Measurements from ENCODE around the gene L3MBTL1. TPM values are rescaled to one million over a fixed set of nuclear protein-coding genes. Genes with fewer than 3 reads are reported as not detected.

L3MBTL1 gene
- polyA plus RNA-seq, 3 donors: 11.5 to 12.6 (median 11.6) TPM

DNA sequence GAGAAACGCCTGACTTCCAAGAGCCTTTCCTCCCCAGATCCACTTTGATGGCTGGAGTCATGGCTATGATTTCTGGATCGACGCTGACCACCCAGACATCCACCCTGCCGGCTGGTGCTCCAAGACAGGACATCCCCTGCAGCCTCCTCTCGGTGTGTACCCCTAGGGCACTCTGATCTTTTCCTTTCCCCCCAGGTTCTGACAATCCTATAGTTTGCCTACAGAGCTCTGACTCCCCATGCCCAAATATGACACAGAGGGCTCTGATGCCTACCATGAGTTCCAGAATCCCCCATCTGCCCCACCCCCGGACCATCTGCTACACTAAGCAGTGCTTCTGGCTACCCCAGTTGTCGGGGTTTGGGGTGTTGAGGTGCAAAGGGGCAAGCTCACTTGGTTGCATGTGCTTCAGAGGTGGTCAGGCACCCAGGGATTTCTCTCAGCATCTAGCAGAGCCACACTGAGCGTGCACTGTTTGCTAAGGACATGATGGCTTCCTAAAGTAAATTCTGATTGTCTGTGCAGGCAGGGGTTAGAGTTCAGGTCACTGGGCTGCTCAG, 27.4 kb downstream of the L3MBTL1 start:
- no peak for DNase-seq (ENCODE audit: low read depth in 3 of 3, low spot score in 2 of 3)

GRCh38 chr20:43535370-43536004, 28.0 kb downstream of the L3MBTL1 start:
- DNase-seq (ENCODE audit: low read depth in 3 of 3, low spot score in 2 of 3): no peak

DNA sequence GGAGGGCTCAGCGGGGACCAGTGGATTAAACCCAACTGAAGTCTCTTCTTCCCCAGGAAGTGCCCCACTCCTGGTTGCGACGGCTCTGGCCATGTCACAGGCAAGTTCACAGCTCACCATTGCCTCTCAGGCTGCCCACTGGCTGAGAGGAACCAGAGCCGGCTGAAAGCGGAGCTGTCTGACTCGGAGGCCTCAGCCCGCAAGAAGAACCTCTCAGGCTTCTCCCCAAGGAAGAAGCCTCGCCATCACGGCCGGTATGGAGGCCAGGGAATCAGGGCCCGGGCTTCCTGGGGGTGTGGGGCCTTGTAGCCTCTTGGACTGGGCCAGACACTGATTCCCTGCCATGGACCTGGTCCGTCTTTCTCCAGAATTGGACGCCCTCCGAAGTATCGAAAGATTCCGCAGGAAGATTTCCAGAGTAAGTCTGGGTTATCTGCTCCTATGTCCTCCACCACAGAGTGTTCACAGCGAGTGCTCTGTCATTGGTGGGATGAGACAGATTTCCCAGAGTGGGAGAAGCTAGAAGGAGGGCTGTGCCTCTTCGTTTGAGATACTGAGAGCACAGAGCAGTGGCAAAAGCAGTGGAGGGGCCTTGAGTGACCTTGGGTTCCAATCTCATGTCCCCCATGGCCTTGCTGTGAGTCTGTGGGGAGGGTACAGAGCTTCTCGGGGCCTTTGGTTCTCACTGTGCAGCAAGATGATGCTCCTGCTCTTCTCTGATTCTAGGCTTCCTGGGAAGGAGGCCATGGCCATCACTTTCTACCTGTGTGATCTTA, 28.7 kb downstream of the L3MBTL1 start:
- no peak for DNase-seq (ENCODE audit: low read depth in 3 of 3, low spot score in 2 of 3)

GRCh38 chr20:43536817-43537440, 29.4 kb downstream of the L3MBTL1 start:
- no peak for DNase-seq (ENCODE audit: low read depth in 3 of 3, low spot score in 2 of 3)

DNA sequence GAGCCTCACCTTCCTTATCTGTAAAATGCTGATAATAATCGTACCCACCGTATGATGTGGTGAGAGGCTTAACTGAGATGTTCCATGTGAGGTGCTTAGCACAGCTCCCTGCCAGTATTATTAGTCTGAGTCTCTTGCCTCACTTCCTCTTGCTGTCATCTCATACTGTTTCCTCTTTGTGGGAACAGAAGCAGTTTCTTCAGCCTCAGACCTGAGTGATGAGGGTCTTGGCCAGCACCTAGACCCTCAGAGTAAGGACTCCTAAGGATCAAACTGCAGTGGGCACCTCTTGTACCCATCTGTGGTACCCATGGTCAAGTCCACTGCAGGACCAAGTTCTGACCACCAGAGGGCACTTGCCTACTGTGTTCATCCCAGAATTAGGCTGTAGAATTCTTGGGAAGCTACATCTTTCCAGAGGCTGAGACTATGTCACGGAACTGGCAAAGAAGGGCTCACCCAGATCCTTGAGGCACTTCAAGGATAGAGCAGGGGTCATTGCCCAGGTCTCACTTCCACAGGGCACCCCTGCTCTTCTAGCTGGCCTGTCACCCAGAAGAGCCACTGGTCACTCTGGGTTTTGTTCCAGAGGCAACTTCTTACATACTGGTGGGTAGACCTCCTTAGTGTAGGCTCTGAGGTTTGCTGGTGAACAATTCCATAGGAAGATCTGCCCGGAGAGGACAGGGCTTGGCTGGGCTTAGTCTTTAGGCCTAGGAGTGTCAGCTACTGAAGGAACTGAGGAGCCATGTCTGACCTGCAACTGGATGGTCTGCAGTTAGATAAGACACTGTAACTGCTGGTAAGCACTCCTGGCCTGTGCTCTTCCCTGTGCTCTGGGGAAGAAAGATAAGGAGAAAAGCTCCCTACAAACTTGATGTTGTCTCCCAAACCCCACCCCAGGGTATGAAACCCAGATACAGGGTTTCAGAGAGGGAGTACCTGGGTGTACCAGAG, 30.7 kb downstream of the L3MBTL1 start:
- no peak for DNase-seq (ENCODE audit: low read depth in 3 of 3, low spot score in 2 of 3)

- DNase-seq (ENCODE audit: low read depth in 3 of 3, low spot score in 2 of 3): no peak
Measured at GRCh38 chr20:43538878-43539700, 31.6 kb downstream of the L3MBTL1 start.

DNA sequence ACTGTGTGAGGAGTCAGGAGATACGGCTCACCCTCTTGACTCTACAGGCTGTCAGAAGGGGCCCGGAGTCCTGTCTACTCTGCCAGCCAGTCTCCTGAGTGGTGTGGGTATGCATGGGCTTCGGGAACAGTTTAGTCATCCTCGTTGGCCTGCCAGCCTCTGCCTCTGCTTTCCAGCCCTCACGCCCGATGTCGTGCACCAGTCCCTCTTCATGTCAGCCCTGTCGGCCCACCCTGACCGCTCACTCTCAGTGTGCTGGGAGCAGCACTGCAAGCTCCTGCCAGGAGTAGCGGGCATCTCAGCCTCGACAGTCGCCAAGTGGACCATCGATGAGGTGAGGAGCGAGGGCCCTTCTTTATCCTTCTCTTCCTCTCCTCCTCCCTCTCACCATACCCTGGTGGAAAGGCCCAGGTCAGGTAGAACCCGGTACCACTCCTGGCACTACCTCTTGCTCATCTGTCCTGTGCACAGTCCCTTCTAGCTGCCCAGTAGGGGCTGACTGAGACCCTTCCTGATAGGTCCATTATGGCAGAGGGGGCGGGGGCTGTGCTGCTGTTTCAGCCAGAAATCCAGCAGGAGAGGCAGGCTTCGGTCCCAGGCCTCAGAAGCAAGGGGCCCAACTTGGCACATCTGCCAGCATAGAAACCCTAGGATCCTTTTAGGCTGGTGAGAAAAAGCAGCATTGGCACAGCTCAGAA, 32.6 kb downstream of the L3MBTL1 start:
- DNase-seq (ENCODE audit: low read depth in 3 of 3, low spot score in 2 of 3): no peak

GRCh38 chr20:43540673-43541060, 33.2 kb downstream of the L3MBTL1 start:
- DNase-seq (ENCODE audit: low read depth in 3 of 3, low spot score in 2 of 3): no peak

DNA sequence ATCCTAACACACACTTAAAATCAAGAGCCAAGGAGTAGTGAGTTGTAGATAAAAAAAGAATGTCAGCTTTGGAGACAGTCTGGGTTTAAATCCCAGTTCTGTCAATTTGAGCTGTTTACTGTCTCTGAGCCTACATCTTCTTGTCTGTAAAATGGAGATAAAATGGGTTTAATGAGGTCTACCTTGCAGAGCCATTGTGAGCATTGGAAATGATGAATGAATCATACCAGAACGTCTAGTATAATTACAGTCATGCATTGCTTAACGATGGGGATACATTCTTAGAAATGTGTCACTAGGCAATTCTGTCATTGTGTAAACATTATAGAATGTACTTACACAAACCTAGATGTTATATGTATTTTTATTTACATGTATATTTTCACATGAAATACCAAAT, 33.7 kb downstream of the L3MBTL1 start:
- DNase-seq (ENCODE audit: low read depth in 3 of 3, low spot score in 2 of 3): no peak

- no peak for DNase-seq (ENCODE audit: low read depth in 3 of 3, low spot score in 2 of 3)
Measured at GRCh38 chr20:43542161-43542560, 34.7 kb downstream of the L3MBTL1 start.

GRCh38 chr20:43542674-43543073, 35.2 kb downstream of the L3MBTL1 start:
- DNase-seq (ENCODE audit: low read depth in 3 of 3, low spot score in 2 of 3): no peak

DNA sequence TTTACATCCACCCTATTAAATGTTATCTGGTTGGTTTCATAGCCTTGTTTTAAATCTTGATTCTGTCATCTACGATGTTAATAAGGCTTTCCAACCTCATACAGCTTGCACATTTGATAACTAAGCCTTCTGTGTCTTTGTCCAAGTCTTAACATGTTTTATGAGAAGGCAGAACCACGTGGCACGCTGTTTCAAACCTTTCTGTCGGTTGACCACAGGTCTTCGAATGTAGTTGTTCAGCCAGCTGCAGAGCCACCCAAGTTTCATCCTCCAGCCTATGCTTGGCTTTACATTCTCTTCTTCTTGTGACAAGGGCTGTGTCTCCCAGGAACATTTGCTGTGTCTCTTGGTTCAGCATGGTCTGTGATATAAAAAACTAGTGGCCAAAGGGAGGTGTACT, 35.6 kb downstream of the L3MBTL1 start:
- no peak for DNase-seq (ENCODE audit: low read depth in 3 of 3, low spot score in 2 of 3)

GRCh38 chr20:43544501-43544900, 37.0 kb downstream of the L3MBTL1 start:
- no peak for DNase-seq (ENCODE audit: low read depth in 3 of 3, low spot score in 2 of 3)

GRCh38 chr20:43545837-43546578, 38.5 kb downstream of the L3MBTL1 start:
- DNase-seq (ENCODE audit: low read depth in 3 of 3, low spot score in 2 of 3): no peak

DNA sequence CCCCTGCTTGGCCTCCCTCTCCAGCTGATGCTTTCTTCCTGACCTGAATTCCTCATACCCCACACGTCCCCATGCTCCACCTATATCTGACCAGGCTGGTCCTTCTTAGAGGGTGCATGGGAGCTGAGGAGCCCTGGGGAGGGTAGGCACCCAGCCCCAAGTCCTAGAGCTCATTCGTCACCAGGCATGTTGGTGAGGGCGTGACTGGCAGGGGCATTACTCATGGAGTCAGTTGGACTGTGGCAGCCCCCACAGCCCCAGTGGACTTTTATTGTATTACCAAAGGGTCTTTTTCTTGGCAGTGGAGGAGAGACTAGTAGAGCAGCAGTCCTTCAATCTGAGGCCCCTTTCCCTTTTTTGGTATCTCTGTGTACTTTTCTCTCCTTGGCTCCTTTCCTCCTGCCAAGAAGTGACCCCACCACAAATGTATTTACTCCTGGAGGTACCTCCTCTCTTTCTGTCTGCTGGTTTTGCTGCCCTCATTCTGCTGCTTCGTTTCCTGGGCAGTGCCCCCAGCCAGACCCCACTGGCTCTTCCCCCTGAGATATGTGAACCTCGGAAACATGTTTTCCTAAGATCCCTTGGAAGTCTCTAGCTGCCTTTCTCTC, 40.9 kb downstream of the L3MBTL1 start:
- DNase-seq (ENCODE audit: low read depth in 3 of 3, low spot score in 2 of 3): no peak

DNA sequence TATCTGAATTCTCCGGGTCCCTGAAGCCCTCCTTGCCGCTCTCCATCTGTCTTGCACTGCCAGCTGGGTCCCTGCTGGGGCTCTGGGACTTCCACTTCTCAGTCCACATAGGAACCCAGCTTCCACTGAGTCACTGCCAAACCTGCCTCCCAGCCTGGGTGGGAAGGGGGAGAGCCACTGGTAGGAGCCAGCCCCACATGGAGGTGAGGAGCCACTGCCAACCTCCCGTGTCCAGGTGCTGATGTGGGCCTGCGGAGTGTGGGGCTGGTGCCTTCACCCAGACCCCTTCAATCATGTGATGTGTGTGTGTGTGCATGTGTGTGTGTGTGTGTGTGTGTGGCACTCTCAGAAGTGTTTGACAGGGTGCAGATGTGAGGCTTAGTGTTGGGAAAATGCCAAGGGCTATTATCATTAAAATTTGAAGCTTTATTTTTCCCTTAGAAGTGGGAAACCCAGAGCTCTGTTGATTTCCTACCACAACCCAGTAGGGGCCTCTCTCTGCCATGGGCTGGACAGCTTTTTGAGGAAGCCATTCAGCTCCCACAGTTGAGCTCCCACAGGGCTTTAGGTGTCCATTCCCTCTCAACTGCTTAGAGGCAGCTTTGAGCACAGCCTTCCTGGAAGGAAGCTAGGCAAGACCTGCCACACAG, 42.0 kb downstream of the L3MBTL1 start:
- no peak for DNase-seq (ENCODE audit: low read depth in 3 of 3, low spot score in 2 of 3)

DNA sequence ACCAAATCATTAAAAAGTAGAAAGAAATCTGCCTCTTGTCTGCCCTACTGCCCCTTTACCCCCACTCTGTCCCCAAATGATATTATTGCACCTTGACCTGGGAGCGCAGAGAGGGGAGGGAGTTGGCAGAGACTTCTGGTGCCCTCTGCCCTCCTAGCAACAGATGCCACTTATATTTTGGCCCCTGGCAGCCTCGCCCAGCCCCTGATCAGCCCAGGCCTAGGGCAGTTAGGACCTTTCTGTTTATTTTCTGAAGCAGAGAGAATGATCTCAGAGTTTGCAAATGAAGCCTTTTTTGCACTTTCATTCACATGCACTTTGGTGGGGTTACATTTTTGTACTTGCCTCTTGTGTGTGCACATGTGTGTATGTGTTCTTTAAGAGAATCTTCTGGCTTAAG, 43.0 kb downstream of the L3MBTL1 start:
- no peak for DNase-seq (ENCODE audit: low read depth in 3 of 3, low spot score in 2 of 3)
